ENCODE measurements around the gene PCDH12.
"Not testable (repeated sequence)": the region's sequence is repeated elsewhere in the genome, so short reads cannot be mapped to it uniquely, and the experiment has no call there.

The PCDH12 gene

GRCh38 chr5:141926434-141926833 is 31.6 kb downstream of the PCDH12 start:
- TF ChIP-seq CTCF (conservative IDR thresholded peaks at IDR 0.05; ENCODE audit: low read depth): no peak
- POLR2A ChIA-PET (ENCODE audit: low non-redundant PET): interaction anchor here (0.6 kb wide), 1 partner anchor 746 kb away, joined by 9 read pairs; no protein-coding TSS in a partner anchor
- H3K27ac ChIP-seq: no peak overlapping the region
- DNase-seq (ENCODE audit: low spot score): no peak
- CTCF ChIA-PET: no interaction called here

GRCh38 chr5:141923448-141924313 is 34.3 kb downstream of the PCDH12 start, which contains the start of gene DELE1:
Gene DELE1, plus strand, starts transcription at chr5:141923871. Its CDS starts 71 bp downstream, at chr5:141923942.
- H3K27ac ChIP-seq: peak within 1 kb of the TSS; percentile 94
- no peak for TF ChIP-seq CTCF (conservative IDR thresholded peaks at IDR 0.05; ENCODE audit: low read depth)
- CTCF ChIA-PET: interaction anchor here (0.6 to 1.9 kb wide), 5 partner anchors 9 to 177 kb away, joined by 3 to 9 read pairs (median 3); no protein-coding TSS in a partner anchor
- DNase-seq (ENCODE audit: low spot score): peak; percentile 99
- POLR2A ChIA-PET (ENCODE audit: low non-redundant PET): interaction anchor here (0.5 to 2.0 kb wide), 6 partner anchors 14 to 966 kb away, joined by 3 to 11 read pairs (median 4); partner anchors contain the start of gene RNF14

GRCh38 chr5:141922827-141923447 is 35.1 kb downstream of the PCDH12 start:
- H3K27ac ChIP-seq: peak overlapping the region; percentile 94
- CTCF ChIA-PET: interaction anchor here (0.6 to 1.9 kb wide), 6 partner anchors 8 to 230 kb away, joined by 3 to 7 read pairs (median 3); no protein-coding TSS in a partner anchor
- DNase-seq (ENCODE audit: low spot score): not testable (repeated sequence)
- POLR2A ChIA-PET (ENCODE audit: low non-redundant PET): interaction anchor here (0.5 to 2.0 kb wide), 6 partner anchors 13 to 967 kb away, joined by 3 to 11 read pairs (median 4); partner anchors contain the start of gene RNF14

GRCh38 chr5:141920771-141921170 is 37.2 kb downstream of the PCDH12 start:
- H3K27ac ChIP-seq: no peak overlapping the region
- no peak for TF ChIP-seq CTCF (conservative IDR thresholded peaks at IDR 0.05; ENCODE audit: low read depth)
- ChIA-PET CTCF (interaction anchor here (1.2 kb wide), 1 partner anchor 39 kb away, joined by 4 read pairs; no protein-coding TSS in a partner anchor), POLR2A (ENCODE audit: low non-redundant PET) (no interaction called here)
- DNase-seq (ENCODE audit: low spot score): no peak

- ChIA-PET POLR2A (ENCODE audit: low non-redundant PET) (no interaction called here), CTCF (interaction anchor here (1.0 kb wide), 1 partner anchor 41 kb away, joined by 3 read pairs; no protein-coding TSS in a partner anchor)
- no peak overlapping the region for H3K27ac ChIP-seq
- DNase-seq (ENCODE audit: low spot score): no peak
- TF ChIP-seq CTCF (conservative IDR thresholded peaks at IDR 0.05; ENCODE audit: low read depth): no peak
Observed at GRCh38 chr5:141919218-141920119, 38.5 kb downstream of the PCDH12 start.

GRCh38 chr5:141917760-141918159 is 40.2 kb downstream of the PCDH12 start:
- POLR2A ChIA-PET (ENCODE audit: low non-redundant PET): no interaction called here
- no peak for TF ChIP-seq CTCF (conservative IDR thresholded peaks at IDR 0.05; ENCODE audit: low read depth)
- CTCF ChIA-PET: interaction anchor here (0.5 to 1.0 kb wide), 3 partner anchors 23 to 226 kb away, joined by 3 read pairs; no protein-coding TSS in a partner anchor
- H3K27ac ChIP-seq: no peak overlapping the region
- no peak for DNase-seq (ENCODE audit: low spot score)
